Fibroblast of lung (primary cell): ENCODE measurements around the gene PSRC1. TPM values are rescaled to one million over a fixed set of nuclear protein-coding genes. Genes with fewer than 3 reads are reported as not detected.

Source experiments
- DNase-seq, 2 donors: peaks; one replicate each; pipeline versions ENCODE4 v3.0.0 to v3.0.0-alpha.2; 2010; ENCODE audit warnings: low read depth in 2 of 2
- H2AFZ ChIP-seq: 2 replicates; pipeline ENCODE4 v1.5.1; 2012; ENCODE audit warnings: low read length, control low read depth, inconsistent platforms
- H3K27ac ChIP-seq: 2 replicates; pipeline ENCODE4 v1.5.1; 2011; ENCODE audit warnings: low read length, control low read depth; ENCODE audit not compliant: insufficient read depth
- H3K27me3 ChIP-seq: 2 replicates; pipeline ENCODE4 v1.5.1; 2011; ENCODE audit warnings: mild to moderate bottlenecking, low read length; ENCODE audit not compliant: control insufficient read depth, insufficient read depth
- H3K36me3 ChIP-seq: 2 replicates; pipeline ENCODE4 v1.5.1; 2011; ENCODE audit warnings: low read length; ENCODE audit not compliant: control insufficient read depth, insufficient read depth
- H3K4me1 ChIP-seq: 2 replicates; pipeline ENCODE4 v1.5.1; 2011; ENCODE audit warnings: low read length; ENCODE audit not compliant: control insufficient read depth, insufficient read depth; ENCODE audit errors: extremely low read depth
- H3K4me2 ChIP-seq: 2 replicates; pipeline ENCODE4 v1.5.1; 2011; ENCODE audit warnings: low read length, control low read depth; ENCODE audit not compliant: insufficient read depth; ENCODE audit errors: extremely low read depth
- H3K4me3 ChIP-seq, 4 experiments: fragments of 200-600 bp in 1 of 4; sonication (generic) in 1 of 4; replicated peaks in 1 of 4; 2 replicates each; pipeline ENCODE4 v1.5.1; 2011 to 2016; ENCODE audit warnings: low read length in 4 of 4, low read depth in 3 of 4, mild to moderate bottlenecking in 3 of 4, control low read depth in 2 of 4, inconsistent platforms in 1 of 4, mixed read lengths in 1 of 4; ENCODE audit not compliant: insufficient read depth in 1 of 4; ENCODE audit errors: control extremely low read depth in 1 of 4
- H3K79me2 ChIP-seq: 2 replicates; pipeline ENCODE4 v1.5.1; 2012; ENCODE audit warnings: mild to moderate bottlenecking, low read length, inconsistent platforms; ENCODE audit not compliant: control insufficient read depth, insufficient read depth
- H3K9ac ChIP-seq: 2 replicates; pipeline ENCODE4 v1.5.1; 2011; ENCODE audit warnings: mild to moderate bottlenecking, low read length, control low read depth; ENCODE audit not compliant: insufficient read depth
- H3K9me3 ChIP-seq: 2 replicates; pipeline ENCODE4 v1.5.1; 2012; ENCODE audit warnings: low read depth, low read length; ENCODE audit not compliant: control insufficient read depth, insufficient read depth
- H4K20me1 ChIP-seq: 2 replicates; pipeline ENCODE4 v1.5.1; 2011; ENCODE audit warnings: low read length; ENCODE audit not compliant: control insufficient read depth, insufficient read depth; ENCODE audit errors: extremely low read depth
- CTCF ChIP-seq, 2 donors: IDR thresholded peaks in 1 of 2; conservative IDR thresholded peaks in 1 of 2; 1 replicate in 1 of 2; 2 replicates in 1 of 2; pipeline ENCODE4 v1.5.1; 2011 to 2012; ENCODE audit warnings: low read length in 2 of 2, control low read depth in 1 of 2, inconsistent platforms in 1 of 2, low read depth in 1 of 2, mild to moderate bottlenecking in 1 of 2
- EZH2 ChIP-seq: IDR thresholded peaks from 2 replicates; pipeline ENCODE4 v1.5.1; 2012; ENCODE audit warnings: low read length, control low read depth, mild to moderate bottlenecking; ENCODE audit errors: missing control alignments
- polyA plus RNA-seq, 2 donors: library from polyadenylated mRNA; depleted of rRNA in 1 of 2; stranded (reverse) in 1 of 2; unstranded in 1 of 2; fragments of >200 nt; gene quantifications; 2 replicates each; pipeline ENCODE4 v1.2.1, GENCODE V29; 2011 to 2012; ENCODE audit warnings: missing spikeins in 1 of 2
- total RNA-seq: library from RNA; depleted of rRNA; stranded (reverse); fragments of >200 nt; gene quantifications from 2 replicates; pipeline ENCODE4 v1.2.1, GENCODE V29; 2014

Gene PSRC1
- total and polyA plus RNA-seq, 2 donors (not counting 1 experiment from before 2014, with no cell fraction given) = 8.3 to 9.9 TPM

- DNase-seq = no peak
- Histone ChIP-seq H3K9me3 (no peaks in the 10 kb centered on the region), H3K4me3 (no peak overlapping the region), H3K4me1 (no peaks in the 10 kb centered on the region), H2AFZ (no peak overlapping the region), H3K4me2 (no peak overlapping the region), H3K36me3 (no peaks in the 10 kb centered on the region), H3K79me2 (no peaks in the 10 kb centered on the region), H4K20me1 (no peaks in the 10 kb centered on the region), H3K27ac (no peak overlapping the region), H3K27me3 (no peaks in the 10 kb centered on the region), H3K9ac (no peak overlapping the region)
- TF ChIP-seq CTCF (conservative IDR thresholded peaks at IDR 0.05 in 1 of 2, IDR thresholded peaks at IDR 0.05 in 1 of 2; ENCODE audit: low read depth in 1 of 2, low read length in 2 of 2) (no peak), EZH2 (no peak)
Observed at GRCh38 chr1:109261578-109261977, 21.4 kb downstream of the PSRC1 start.

- Histone ChIP-seq H2AFZ (no peak overlapping the region), H4K20me1 (no peaks in the 10 kb centered on the region), H3K36me3 (no peaks in the 10 kb centered on the region), H3K27me3 (no peaks in the 10 kb centered on the region), H3K4me1 (no peaks in the 10 kb centered on the region), H3K9me3 (no peaks in the 10 kb centered on the region), H3K4me3 (no peak overlapping the region), H3K4me2 (no peak overlapping the region), H3K79me2 (no peaks in the 10 kb centered on the region), H3K27ac (no peak overlapping the region), H3K9ac (no peak overlapping the region)
- DNase-seq = no peak
- TF ChIP-seq EZH2 (no peak), CTCF (conservative IDR thresholded peaks at IDR 0.05 in 1 of 2, IDR thresholded peaks at IDR 0.05 in 1 of 2; ENCODE audit: low read depth in 1 of 2, low read length in 2 of 2) (no peak)
Observed at GRCh38 chr1:109261006-109261405, 21.9 kb downstream of the PSRC1 start.

- H3K4me3 ChIP-seq = no peak overlapping the region
- H3K36me3 ChIP-seq = no peaks in the 10 kb centered on the region
- no peak for DNase-seq
- H2AFZ ChIP-seq = no peak overlapping the region
- no peaks in the 10 kb centered on the region for H3K9me3 ChIP-seq
- H4K20me1 ChIP-seq = no peaks in the 10 kb centered on the region
- no peaks in the 10 kb centered on the region for H3K27me3 ChIP-seq
- H3K79me2 ChIP-seq = no peaks in the 10 kb centered on the region
- no peak overlapping the region for H3K4me2 ChIP-seq
- no peaks in the 10 kb centered on the region for H3K4me1 ChIP-seq
- no peak overlapping the region for H3K27ac ChIP-seq
- H3K9ac ChIP-seq = no peak overlapping the region
- TF ChIP-seq CTCF (conservative IDR thresholded peaks at IDR 0.05 in 1 of 2, IDR thresholded peaks at IDR 0.05 in 1 of 2; ENCODE audit: low read depth in 1 of 2, low read length in 2 of 2) = no peak
Observed at GRCh38 chr1:109259674-109260557, 23.0 kb downstream of the PSRC1 start.
